ENCODE measurements around the gene EPOP.

EPOP gene

GRCh38 chr17:38674749-38675615 is at the start of gene EPOP:
TSS of gene EPOP (minus strand) at chr17:38674957. CDS start at chr17:38674495, 462 bp downstream.
- peak; percentile 40 for DNase-seq (ENCODE audit: low read depth)

- no peak for DNase-seq (ENCODE audit: low read depth)
These were observed 47.0 kb upstream of the EPOP start for GRCh38 chr17:38721802-38722201.

GRCh38 chr17:38720941-38721340 is 46.2 kb upstream of the EPOP start:
- DNase-seq (ENCODE audit: low read depth), result no peak

GRCh38 chr17:38719943-38720641 is 45.3 kb upstream of the EPOP start:
- no peak for DNase-seq (ENCODE audit: low read depth)

GRCh38 chr17:38719289-38719942 is 44.7 kb upstream of the EPOP start:
- no peak for DNase-seq (ENCODE audit: low read depth)

GRCh38 chr17:38717139-38717745 is 42.5 kb upstream of the EPOP start:
- no peak for DNase-seq (ENCODE audit: low read depth)

- DNase-seq (ENCODE audit: low read depth), result no peak
These were observed 41.7 kb upstream of the EPOP start for GRCh38 chr17:38716368-38717005.

GRCh38 chr17:38715216-38715943 is 40.6 kb upstream of the EPOP start:
- DNase-seq (ENCODE audit: low read depth), result no peak

GRCh38 chr17:38713456-38714075 is 38.8 kb upstream of the EPOP start:
- no peak for DNase-seq (ENCODE audit: low read depth)

GRCh38 chr17:38712593-38712992 is 37.8 kb upstream of the EPOP start:
- DNase-seq (ENCODE audit: low read depth), result no peak

- DNase-seq (ENCODE audit: low read depth), result no peak
These were observed 37.2 kb upstream of the EPOP start for GRCh38 chr17:38711792-38712571.

GRCh38 chr17:38710985-38711384 is 36.2 kb upstream of the EPOP start:
- DNase-seq (ENCODE audit: low read depth), result no peak

GRCh38 chr17:38710604-38710962 is 35.8 kb upstream of the EPOP start:
- no peak for DNase-seq (ENCODE audit: low read depth)

- no peak for DNase-seq (ENCODE audit: low read depth)
These were observed 35.3 kb upstream of the EPOP start for GRCh38 chr17:38709864-38710603.

GRCh38 chr17:38709104-38709820 is 34.5 kb upstream of the EPOP start:
- no peak for DNase-seq (ENCODE audit: low read depth)

GRCh38 chr17:38707678-38708351 is 33.1 kb upstream of the EPOP start:
- no peak for DNase-seq (ENCODE audit: low read depth)

GRCh38 chr17:38706505-38707216 is 31.9 kb upstream of the EPOP start:
- DNase-seq (ENCODE audit: low read depth), result no peak

All from HS-5 (cell line).